H9 (cell line): ENCODE results near the gene BIN1. TPM values are rescaled to one million over a fixed set of nuclear protein-coding genes. Genes with fewer than 3 reads are reported as not detected.
A peak's percentile ranks its signal among the peaks of the same experiment; 100 is the strongest.

Experiments used
- DNase-seq: peaks from one replicate; pipeline ENCODE4 v3.0.0-alpha.2; 2017
- H2AFZ ChIP-seq: one replicate; pipeline ENCODE4 v1.6.1; 2013; ENCODE audit warnings: mild to moderate bottlenecking, low read length, control low read depth, moderate library complexity
- H2AK5ac ChIP-seq: 2 replicates; pipeline ENCODE4 v1.6.1; 2013; ENCODE audit warnings: low read length, control low read depth, mixed read lengths; ENCODE audit not compliant: insufficient read length
- H2BK120ac ChIP-seq: one replicate; pipeline ENCODE4 v1.6.1; 2013; ENCODE audit warnings: low read depth, mild to moderate bottlenecking, low read length, control low read depth, inconsistent platforms; ENCODE audit not compliant: poor library complexity, severe bottlenecking
- H2BK12ac ChIP-seq: 2 replicates; pipeline ENCODE4 v1.6.1; 2013; ENCODE audit warnings: low read length, control low read depth, mixed read lengths, low read depth; ENCODE audit not compliant: insufficient read length
- H2BK15ac ChIP-seq: 2 replicates; pipeline ENCODE4 v1.6.1; 2013; ENCODE audit warnings: low read depth, low read length, control low read depth
- H2BK20ac ChIP-seq: one replicate; pipeline ENCODE4 v1.6.1; 2013; ENCODE audit warnings: low read depth, mild to moderate bottlenecking, low read length, control low read depth, inconsistent platforms; ENCODE audit not compliant: poor library complexity, severe bottlenecking
- H2BK5ac ChIP-seq: 2 replicates; pipeline ENCODE4 v1.6.1; 2013; ENCODE audit warnings: low read length, control low read depth, mixed read lengths; ENCODE audit not compliant: insufficient read length
- H3K14ac ChIP-seq: 2 replicates; pipeline ENCODE4 v1.6.1; 2013; ENCODE audit warnings: low read length, control low read depth; ENCODE audit not compliant: insufficient read depth
- H3K18ac ChIP-seq: 2 replicates; pipeline ENCODE4 v1.6.1; 2013; ENCODE audit warnings: low read depth, mild to moderate bottlenecking, mixed read lengths, low read length, control low read depth; ENCODE audit not compliant: insufficient read length
- H3K23ac ChIP-seq: 2 replicates; pipeline ENCODE4 v1.6.1; 2013; ENCODE audit warnings: low read length, control low read depth, mixed read lengths, low read depth; ENCODE audit not compliant: insufficient read length
- H3K23me2 ChIP-seq: 2 replicates; pipeline ENCODE4 v1.6.1; 2013; ENCODE audit warnings: low read depth, mild to moderate bottlenecking, mixed read lengths, low read length, control low read depth; ENCODE audit not compliant: insufficient read length, poor library complexity, severe bottlenecking
- H3K27ac ChIP-seq: 2 replicates; pipeline ENCODE4 v1.5.1; 2013; ENCODE audit warnings: low read length, control low read depth, mixed read lengths, low read depth; ENCODE audit not compliant: insufficient read length
- H3K27me3 ChIP-seq: 2 replicates; pipeline ENCODE4 v1.6.1; 2013; ENCODE audit warnings: low read length, control low read depth, inconsistent platforms; ENCODE audit not compliant: insufficient read depth
- H3K4ac ChIP-seq: 2 replicates; pipeline ENCODE4 v1.6.1; 2013; ENCODE audit warnings: low read depth, mild to moderate bottlenecking, control low read depth, inconsistent platforms, low read length, moderate library complexity
- H3K4me1 ChIP-seq: 2 replicates; pipeline ENCODE4 v1.6.1; 2013; ENCODE audit warnings: low read length, control low read depth, inconsistent platforms; ENCODE audit not compliant: insufficient read depth
- H3K4me2 ChIP-seq: 2 replicates; pipeline ENCODE4 v1.6.1; 2013; ENCODE audit warnings: low read length, control low read depth, mixed read lengths; ENCODE audit not compliant: insufficient read length, insufficient read depth
- H3K56ac ChIP-seq: 2 replicates; pipeline ENCODE4 v1.6.1; 2013; ENCODE audit warnings: low read depth, mild to moderate bottlenecking, mixed read lengths, low read length, control low read depth; ENCODE audit not compliant: insufficient read length
- H3K79me1 ChIP-seq: 2 replicates; pipeline ENCODE4 v1.6.1; 2013; ENCODE audit warnings: low read depth, mild to moderate bottlenecking, moderate library complexity, low read length, control low read depth, inconsistent platforms; ENCODE audit not compliant: insufficient read depth, poor library complexity, severe bottlenecking
- H3K79me2 ChIP-seq: 2 replicates; pipeline ENCODE4 v1.6.1; 2013; ENCODE audit warnings: low read length, control low read depth, inconsistent platforms; ENCODE audit not compliant: insufficient read depth
- H3K9ac ChIP-seq: 2 replicates; pipeline ENCODE4 v1.6.1; 2013; ENCODE audit warnings: low read length, control low read depth, mixed read lengths; ENCODE audit not compliant: insufficient read length; ENCODE audit errors: extremely low read depth
- H3K9me3 ChIP-seq: one replicate; pipeline ENCODE4 v1.6.1; 2013; ENCODE audit warnings: low read depth, low read length, inconsistent platforms; ENCODE audit not compliant: control insufficient read depth
- H3T11ph ChIP-seq: one replicate; pipeline ENCODE4 v1.6.1; 2013; ENCODE audit warnings: mild to moderate bottlenecking, low read length, control low read depth, inconsistent platforms
- H4K20me1 ChIP-seq: one replicate; pipeline ENCODE4 v1.6.1; 2013; ENCODE audit not compliant: control insufficient read depth, insufficient read length, insufficient read depth
- H4K5ac ChIP-seq: 2 replicates; pipeline ENCODE4 v1.6.1; 2013; ENCODE audit warnings: low read depth, mild to moderate bottlenecking, mixed read lengths, low read length, control low read depth; ENCODE audit not compliant: insufficient read length
- H4K8ac ChIP-seq: replicated peaks from 2 replicates; pipeline ENCODE4 v1.6.1; 2013; ENCODE audit warnings: low read length, control low read depth, mixed read lengths, low read depth; ENCODE audit not compliant: insufficient read length
- H4K91ac ChIP-seq: 2 replicates; pipeline ENCODE4 v1.6.1; 2013; ENCODE audit warnings: low read depth, mild to moderate bottlenecking, moderate library complexity, mixed read lengths, low read length, control low read depth; ENCODE audit not compliant: insufficient read length
- H3K27ac Mint-ChIP-seq, 3 experiments: 2 replicates in 2 of 3; 3 replicates in 1 of 3; pipeline ENCODE4 v1.8.0; 2020 to 2021; ENCODE audit warnings: mixed read lengths in 3 of 3, mild to moderate bottlenecking in 1 of 3, moderate library complexity in 1 of 3
- H3K27me3 Mint-ChIP-seq: 2 replicates; pipeline ENCODE4 v1.8.0; 2021; ENCODE audit warnings: low read depth, mild to moderate bottlenecking, moderate library complexity, mixed read lengths
- H3K36me3 Mint-ChIP-seq, 3 experiments: 2 replicates in 2 of 3; 3 replicates in 1 of 3; pipeline ENCODE4 v1.8.0; 2020 to 2021; ENCODE audit warnings: low read depth in 3 of 3, mixed read lengths in 3 of 3; ENCODE audit not compliant: insufficient read depth in 1 of 3
- H3K4me1 Mint-ChIP-seq, 2 experiments: 2 replicates each; pipeline ENCODE4 v1.8.0; 2020; ENCODE audit warnings: mixed read lengths in 2 of 2
- H3K4me3 Mint-ChIP-seq, 2 experiments: 2 replicates in 1 of 2; 3 replicates in 1 of 2; pipeline ENCODE4 v1.8.0; 2020 to 2021; ENCODE audit warnings: mild to moderate bottlenecking in 2 of 2, mixed read lengths in 2 of 2, moderate library complexity in 1 of 2
- H3K9me3 Mint-ChIP-seq, 2 experiments: 2 replicates in 1 of 2; 3 replicates in 1 of 2; pipeline ENCODE4 v1.8.0; 2020; ENCODE audit warnings: mild to moderate bottlenecking in 2 of 2, mixed read lengths in 2 of 2, moderate library complexity in 1 of 2
- CTCF ChIP-seq: fragments of 200-600 bp; sonication (generic); conservative IDR thresholded peaks from 3 replicates; pipeline ENCODE4 v1.8.0; 2021; ENCODE audit warnings: antibody characterized with exemption, mild to moderate bottlenecking
- WGBS: extraction: QIAGEN DNeasy Blood & Tissue Kit; methylation state at CpG from one replicate; pipeline ENCODE4 v1.1.7; 2013; ENCODE audit warnings: missing lambda C conversion rate, low lambda C conversion rate, mixed read lengths; ENCODE audit not compliant: insufficient read length; ENCODE audit errors: extremely low coverage; 5-methylcytosine and 5-hydroxymethylcytosine counted together
- total RNA-seq: library from RNA; stranded (reverse); gene quantifications from 2 replicates; pipeline ENCODE4 v1.2.1, GENCODE V29; 2021

Gene BIN1
- total RNA-seq, 1 experiment from 2014 or later = 32.0 TPM

GRCh38 chr2:127056086-127056485 lies 50.9 kb downstream of the BIN1 start:
- Histone ChIP-seq H4K8ac (no peak overlapping the region), H3K27ac (no peak overlapping the region), H2BK15ac (no peak overlapping the region), H3K14ac (no peak overlapping the region), H2AK5ac (no peak overlapping the region), H3K56ac (no peak overlapping the region), H3K23me2 (no peaks in the 10 kb centered on the region), H3K23ac (no peak overlapping the region), H3K4ac (no peak overlapping the region), H3K18ac (no peak overlapping the region), H2BK120ac (no peak overlapping the region), H3K79me2 (no peaks in the 10 kb centered on the region), H2BK5ac (no peak overlapping the region), H3K4me2 (no peak overlapping the region), H3K4me1 (no peaks in the 10 kb centered on the region), H4K20me1 (no peaks in the 10 kb centered on the region), H3K79me1 (no peaks in the 10 kb centered on the region), H2BK20ac (no peak overlapping the region), H2BK12ac (no peak overlapping the region), H4K5ac (no peak overlapping the region), H2AFZ (no peak overlapping the region), H3K9me3 (no peaks in the 10 kb centered on the region), H3K27me3 (no peaks in the 10 kb centered on the region), H3T11ph (no peak overlapping the region), H4K91ac (no peak overlapping the region), H3K9ac (no peak overlapping the region)
- DNase-seq = no peak
- peak overlapping the region in 1 of 3 experiments; percentile 44; a peak in 1 of 7 replicates for H3K27ac Mint-ChIP-seq
- no peaks in the 10 kb centered on the region; a peak in 1 of 5 replicates for H3K9me3 Mint-ChIP-seq
- peaks cover 0 to 10% of the 10 kb centered on the region in 2 experiments; a peak in 2 of 4 replicates for H3K4me1 Mint-ChIP-seq
- no peak overlapping the region for H3K4me3 Mint-ChIP-seq
- H3K27me3 Mint-ChIP-seq = no peaks in the 10 kb centered on the region
- peaks cover 3 to 7% (median 4%) of the 10 kb centered on the region in 3 experiments; a peak in 3 of 7 replicates for H3K36me3 Mint-ChIP-seq
- TF ChIP-seq CTCF = no peak
- no CpG with 5 or more reads among the region's 11 CpGs for WGBS
